IPS-15b (cell line): ENCODE results near the gene GABBR1.

Experiments used
- H3K27me3 ChIP-seq: one replicate; pipeline ENCODE4 v1.6.1; 2013; ENCODE audit warnings: low read length; ENCODE audit not compliant: control insufficient read depth, insufficient read depth
- H3K36me3 ChIP-seq: one replicate; pipeline ENCODE4 v1.6.1; 2013; ENCODE audit warnings: low read length; ENCODE audit not compliant: control insufficient read depth, insufficient read depth
- H3K4me1 ChIP-seq: one replicate; pipeline ENCODE4 v1.6.1; 2013; ENCODE audit warnings: mild to moderate bottlenecking, low read length; ENCODE audit not compliant: control insufficient read depth, insufficient read depth
- H3K4me3 ChIP-seq: one replicate; pipeline ENCODE4 v1.5.1; 2013; ENCODE audit warnings: low read depth, low read length
- H3K9ac ChIP-seq: one replicate; pipeline ENCODE4 v1.6.1; 2013; ENCODE audit warnings: low read depth, mild to moderate bottlenecking, low read length
- H3K9me3 ChIP-seq: one replicate; pipeline ENCODE4 v1.6.1; 2013; ENCODE audit warnings: mild to moderate bottlenecking, low read length; ENCODE audit not compliant: control insufficient read depth, insufficient read depth

The GABBR1 gene

GRCh38 chr6:29584821-29585220, 48.2 kb downstream of the GABBR1 start, which contains the start of gene OR2H2:
Gene OR2H2, plus strand, starts transcription at chr6:29585121. Its CDS starts 2,824 bp downstream, at chr6:29587945.
- Histone ChIP-seq H3K4me3 (no peak within 1 kb of the TSS), H3K9me3 (no peaks in the 10 kb centered on the region), H3K36me3 (no peaks in the 10 kb centered on the region), H3K4me1 (no peaks in the 10 kb centered on the region), H3K9ac (no peak within 1 kb of the TSS), H3K27me3 (no peaks in the 10 kb centered on the region)

- H3K9me3 ChIP-seq: no peaks in the 10 kb centered on the region
- H3K9ac ChIP-seq: no peak overlapping the region
- no peaks in the 10 kb centered on the region for H3K4me1 ChIP-seq
- no peaks in the 10 kb centered on the region for H3K36me3 ChIP-seq
- no peak overlapping the region for H3K4me3 ChIP-seq
- no peaks in the 10 kb centered on the region for H3K27me3 ChIP-seq
Observed at GRCh38 chr6:29577544-29577943, 55.4 kb downstream of the GABBR1 start.

DNA sequence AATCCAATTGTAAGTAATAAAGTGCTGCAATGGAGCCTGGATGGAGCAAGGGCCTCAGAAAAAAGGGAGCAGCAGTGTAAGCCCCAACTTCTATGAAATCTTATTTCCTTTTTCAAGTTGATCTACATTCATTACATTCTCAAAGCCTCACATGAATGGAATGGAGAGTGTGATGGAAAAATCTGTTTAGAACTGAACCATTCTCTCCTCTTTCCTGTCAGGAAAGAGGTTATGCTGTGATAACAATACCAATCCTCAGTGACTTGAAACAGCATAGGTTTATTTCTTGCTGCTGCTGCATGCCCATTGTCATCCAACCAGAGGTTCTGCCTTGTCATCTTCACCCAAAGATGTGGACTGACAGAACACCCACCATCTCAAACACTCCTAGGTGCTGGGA, 56.9 kb downstream of the GABBR1 start:
- Histone ChIP-seq H3K4me1 (no peaks in the 10 kb centered on the region), H3K9me3 (no peaks in the 10 kb centered on the region), H3K9ac (no peak overlapping the region), H3K27me3 (no peaks in the 10 kb centered on the region), H3K36me3 (no peaks in the 10 kb centered on the region), H3K4me3 (no peak overlapping the region)

GRCh38 chr6:29567991-29568390, 65.0 kb downstream of the GABBR1 start:
- no peaks in the 10 kb centered on the region for H3K36me3 ChIP-seq
- no peaks in the 10 kb centered on the region for H3K4me1 ChIP-seq
- H3K9me3 ChIP-seq: no peaks in the 10 kb centered on the region
- no peaks in the 10 kb centered on the region for H3K27me3 ChIP-seq
- H3K9ac ChIP-seq: no peak overlapping the region
- H3K4me3 ChIP-seq: no peak overlapping the region

- Histone ChIP-seq H3K27me3 (no peaks in the 10 kb centered on the region), H3K9me3 (no peaks in the 10 kb centered on the region), H3K4me3 (no peak overlapping the region), H3K9ac (no peak overlapping the region), H3K4me1 (no peaks in the 10 kb centered on the region), H3K36me3 (no peaks in the 10 kb centered on the region)
Observed at GRCh38 chr6:29567541-29567940, 65.4 kb downstream of the GABBR1 start.

DNA sequence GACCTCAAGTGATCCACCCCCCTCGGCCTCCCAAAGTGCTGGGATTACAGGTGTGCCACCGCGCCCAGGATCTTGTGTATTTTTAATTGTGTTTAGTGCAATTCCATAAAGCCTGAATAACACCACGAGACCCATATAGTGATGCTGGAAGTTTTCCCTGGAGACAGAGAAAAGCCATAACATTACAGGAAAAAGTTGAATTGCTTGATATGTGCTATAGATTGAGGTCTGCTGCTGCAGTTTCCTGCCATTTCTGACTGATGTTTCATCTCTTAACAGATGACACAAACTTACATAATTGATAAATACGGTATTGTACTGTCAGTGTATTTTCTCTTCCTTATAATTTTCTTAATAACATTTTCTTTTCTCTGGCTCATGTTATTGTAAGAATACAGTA, 66.1 kb downstream of the GABBR1 start:
- no peak overlapping the region for H3K9ac ChIP-seq
- H3K36me3 ChIP-seq: no peaks in the 10 kb centered on the region
- no peaks in the 10 kb centered on the region for H3K4me1 ChIP-seq
- H3K4me3 ChIP-seq: no peak overlapping the region
- H3K9me3 ChIP-seq: no peaks in the 10 kb centered on the region
- H3K27me3 ChIP-seq: no peaks in the 10 kb centered on the region

DNA sequence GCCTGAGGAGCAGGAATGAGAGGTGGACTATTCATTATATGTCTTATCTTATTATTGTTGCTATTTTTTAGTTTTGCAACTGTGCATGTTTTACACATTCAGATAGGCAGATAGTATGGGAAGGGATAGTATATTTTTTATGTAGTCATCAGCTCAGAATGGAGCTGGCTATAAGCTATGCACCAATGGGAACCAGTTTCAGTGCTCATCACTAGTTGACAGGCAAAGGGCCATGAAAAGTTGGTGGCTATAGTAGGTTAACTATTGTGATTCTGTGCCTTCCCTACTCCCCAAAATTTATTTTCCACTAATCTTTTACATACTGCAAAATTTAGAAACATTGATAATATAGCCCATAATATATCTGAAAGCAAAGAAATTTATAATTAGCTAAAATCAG, 68.1 kb downstream of the GABBR1 start:
- no peaks in the 10 kb centered on the region for H3K36me3 ChIP-seq
- H3K4me3 ChIP-seq: no peak overlapping the region
- no peaks in the 10 kb centered on the region for H3K27me3 ChIP-seq
- H3K4me1 ChIP-seq: peaks cover 1% of the 10 kb centered on the region
- no peak overlapping the region for H3K9ac ChIP-seq
- H3K9me3 ChIP-seq: no peaks in the 10 kb centered on the region

GRCh38 chr6:29563435-29563965, 69.5 kb downstream of the GABBR1 start:
- Histone ChIP-seq H3K9ac (no peak overlapping the region), H3K4me1 (peaks cover 5% of the 10 kb centered on the region), H3K9me3 (no peaks in the 10 kb centered on the region), H3K36me3 (no peaks in the 10 kb centered on the region), H3K27me3 (no peaks in the 10 kb centered on the region), H3K4me3 (no peak overlapping the region)

DNA sequence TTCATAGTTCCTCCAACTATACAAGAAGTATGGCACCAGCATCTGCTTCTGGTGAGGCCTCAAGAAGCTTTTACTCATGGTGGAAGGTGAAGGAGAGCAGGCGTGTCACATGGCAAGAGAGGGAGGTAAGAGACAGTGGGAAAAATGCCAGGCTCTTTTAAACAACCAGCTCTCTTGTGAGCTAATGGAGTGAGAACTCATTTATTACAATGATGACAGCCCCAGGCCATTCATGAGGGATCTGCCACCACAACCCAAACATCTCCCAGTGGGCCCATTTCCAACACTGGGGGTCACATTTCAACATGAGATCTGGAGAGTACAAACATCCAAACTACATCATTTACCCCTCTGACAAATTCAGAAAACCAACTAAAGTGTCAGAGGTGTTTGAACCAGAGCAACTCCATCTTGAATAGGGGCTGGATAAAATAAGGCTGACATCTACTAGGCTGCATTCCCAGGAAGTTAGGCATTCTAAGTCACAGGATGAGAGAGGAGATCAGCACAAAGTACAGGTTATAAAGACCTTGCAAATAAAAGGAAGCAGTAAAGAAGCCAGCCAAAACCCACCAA, 71.3 kb downstream of the GABBR1 start:
- Histone ChIP-seq H3K4me3 (no peak overlapping the region), H3K36me3 (no peaks in the 10 kb centered on the region), H3K9ac (no peak overlapping the region), H3K9me3 (no peaks in the 10 kb centered on the region), H3K4me1 (peaks cover 15% of the 10 kb centered on the region), H3K27me3 (no peaks in the 10 kb centered on the region)

GRCh38 chr6:29561091-29561490, 71.9 kb downstream of the GABBR1 start:
- H3K4me3 ChIP-seq: no peak overlapping the region
- no peaks in the 10 kb centered on the region for H3K36me3 ChIP-seq
- no peak overlapping the region for H3K9ac ChIP-seq
- no peaks in the 10 kb centered on the region for H3K9me3 ChIP-seq
- peaks cover 4% of the 10 kb centered on the region for H3K27me3 ChIP-seq
- peaks cover 15% of the 10 kb centered on the region for H3K4me1 ChIP-seq

- Histone ChIP-seq H3K36me3 (no peaks in the 10 kb centered on the region), H3K9ac (no peak within 1 kb of the TSS), H3K9me3 (no peaks in the 10 kb centered on the region), H3K27me3 (peaks cover 18% of the 10 kb centered on the region), H3K4me1 (peaks cover 15% of the 10 kb centered on the region), H3K4me3 (no peak within 1 kb of the TSS)
Observed at GRCh38 chr6:29559524-29560287, 73.3 kb downstream of the GABBR1 start, which contains the start of gene UBD. Gene UBD, minus strand, starts transcription at chr6:29559732. Its CDS starts 31 bp downstream, at chr6:29559701.
